GM21717 (cell line): ENCODE measurements around the gene GPR15LG.
A peak's percentile ranks its signal among the peaks of the same experiment; 100 is the strongest.

Source experiments
- ATAC-seq: cut with Tn5 transposase; IDR thresholded peaks from one replicate; pipeline ENCODE4 v1.9.1; 2021; ENCODE audit warnings: mild to moderate bottlenecking, moderate library complexity; ENCODE audit not compliant: unreplicated experiment

The GPR15LG gene

DNA sequence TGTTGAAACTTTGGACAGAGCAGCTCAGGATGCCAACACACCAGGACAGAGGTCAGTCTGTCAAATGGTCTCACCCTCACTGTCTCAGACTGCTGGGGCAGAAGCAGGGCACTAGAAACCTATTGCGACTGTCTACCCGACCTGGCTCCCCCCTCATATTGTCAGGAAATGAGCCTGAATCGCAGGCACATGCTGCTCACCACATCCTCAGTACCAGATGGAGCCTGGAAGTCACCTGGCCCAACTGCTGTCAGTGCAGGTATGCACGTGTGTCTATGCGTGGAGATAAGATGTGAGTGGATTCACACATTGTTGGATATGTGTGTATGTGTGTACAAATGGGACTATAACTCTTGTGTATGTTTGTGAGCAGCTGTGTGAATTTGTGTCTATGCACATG is 17.5 kb downstream of the GPR15LG start:
- no peak for ATAC-seq

GRCh38 chr10:84193327-84193726 is 19.7 kb downstream of the GPR15LG start:
- ATAC-seq = no peak

DNA sequence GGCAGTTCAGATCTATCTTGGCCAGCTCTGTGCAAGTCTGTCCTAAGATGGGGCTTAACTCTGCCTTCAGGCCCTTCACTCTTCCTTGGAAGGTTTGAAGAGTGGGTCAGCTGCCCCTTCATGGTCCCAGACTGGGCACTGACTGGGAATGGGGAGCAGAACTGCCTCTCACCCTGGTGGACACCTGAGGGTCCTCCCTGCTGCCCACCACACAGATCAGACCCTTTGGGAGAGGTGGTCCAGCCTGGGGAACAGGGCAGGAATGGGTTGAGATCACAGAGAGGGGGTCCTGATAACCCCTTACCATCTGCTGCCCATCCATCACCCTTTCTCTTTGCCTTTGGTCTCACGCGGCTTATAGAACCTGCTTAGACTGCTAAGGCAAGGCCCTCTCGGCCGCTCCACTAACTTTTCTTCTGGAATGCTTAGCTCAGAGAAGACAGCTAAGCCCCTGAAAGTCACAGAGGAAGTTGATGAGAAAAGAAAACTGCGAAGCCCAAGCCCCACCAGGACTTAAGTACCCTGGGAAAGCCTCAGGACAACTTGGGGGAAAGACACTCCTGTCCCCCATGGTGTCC is 20.3 kb downstream of the GPR15LG start:
- peak; percentile 13 for ATAC-seq

DNA sequence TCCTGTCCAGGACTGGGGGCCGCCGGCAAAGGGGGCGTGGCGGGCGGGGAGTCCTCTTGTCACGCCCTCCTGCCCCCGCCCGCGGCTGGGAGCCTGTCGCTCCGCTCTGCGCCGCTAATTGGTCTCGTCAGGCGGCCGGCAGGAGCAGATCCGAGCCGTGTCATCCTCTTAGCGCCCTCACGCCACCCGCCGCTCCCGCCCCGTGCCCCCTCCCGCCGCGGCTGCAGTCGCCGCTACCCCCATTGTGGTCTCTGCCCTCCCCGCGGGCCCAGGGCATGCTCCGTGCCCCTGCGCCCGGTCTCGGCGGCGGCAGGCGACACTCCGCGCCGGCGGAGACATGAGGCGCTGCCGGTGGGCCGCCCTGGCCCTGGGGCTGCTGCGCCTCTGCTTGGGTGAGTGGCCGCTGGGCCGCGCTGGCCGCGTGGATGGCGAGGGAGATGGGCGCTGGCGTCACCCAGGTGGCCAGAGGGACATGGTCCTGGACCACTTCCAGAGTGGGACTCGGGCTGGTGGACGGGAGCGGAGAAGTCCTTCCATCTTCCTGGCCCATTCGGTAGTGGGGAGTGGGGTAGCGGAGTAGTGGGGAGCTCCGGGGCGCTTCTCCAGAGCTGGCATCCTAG is 20.9 kb downstream of the GPR15LG start, which contains the start of gene CDHR1:
Gene CDHR1, plus strand, starts transcription at position 114 of the 620 bp plus-strand sequence. Its CDS starts 224 bp downstream, at position 338.
- peak; percentile 75 for ATAC-seq

DNA sequence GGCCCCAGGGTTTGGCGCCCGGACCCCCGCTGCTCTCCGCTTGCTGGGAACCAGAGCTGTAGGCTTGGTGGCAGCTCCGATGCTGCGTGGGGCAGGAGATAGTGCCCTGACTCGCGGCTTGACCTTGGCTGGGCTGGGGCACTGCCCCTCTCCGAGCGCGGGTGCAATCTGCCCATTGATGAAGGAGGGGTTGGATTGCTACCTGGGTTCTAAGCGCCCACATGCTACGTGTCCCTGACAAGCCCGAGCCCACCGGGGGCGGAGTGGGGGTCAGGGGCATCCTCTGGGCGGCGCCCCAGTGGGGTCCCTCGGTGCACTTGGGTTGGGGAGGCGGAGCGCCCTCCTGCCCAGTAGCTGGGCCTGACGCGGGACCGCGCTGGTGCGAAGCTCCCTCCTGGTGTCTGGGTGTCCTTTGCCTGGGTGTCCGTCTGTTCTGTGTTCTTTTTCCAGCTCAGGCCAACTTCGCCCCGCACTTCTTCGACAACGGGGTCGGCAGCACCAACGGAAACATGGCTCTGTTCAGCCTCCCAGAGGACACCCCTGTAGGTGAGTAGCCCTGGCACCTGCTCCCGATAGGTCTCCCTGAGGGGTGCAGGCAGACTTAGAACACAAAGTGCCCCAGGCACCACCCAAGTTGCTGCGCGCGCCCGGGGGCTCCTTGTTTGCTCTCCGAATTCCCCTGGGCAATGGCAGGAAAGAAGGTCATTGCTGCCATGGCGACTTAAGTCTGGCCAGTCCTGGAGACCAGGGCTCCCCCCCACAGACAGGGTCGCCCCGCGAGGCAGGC is 21.6 kb downstream of the GPR15LG start:
- ATAC-seq = no peak

DNA sequence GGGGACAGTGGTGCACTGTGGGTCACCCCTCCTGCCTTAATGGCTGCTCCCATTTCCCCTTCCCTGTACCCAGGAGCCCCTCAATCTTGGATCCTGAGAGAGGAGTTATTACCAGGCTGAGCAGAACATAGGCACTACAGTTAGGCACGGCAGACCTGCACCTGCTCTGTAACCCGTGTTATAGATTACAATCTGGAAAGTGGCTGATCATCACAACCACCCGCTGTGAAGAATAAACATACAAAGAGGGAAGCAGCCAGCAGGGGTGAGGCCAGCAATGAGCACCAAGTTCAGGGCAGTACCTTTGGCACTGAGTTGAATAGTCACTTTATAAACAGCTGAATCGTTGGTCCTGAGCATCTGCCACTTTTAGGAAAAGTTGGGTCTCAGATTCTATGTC is 22.5 kb downstream of the GPR15LG start:
- no peak for ATAC-seq

- ATAC-seq = no peak
Observed at GRCh38 chr10:84196941-84197340, 23.3 kb downstream of the GPR15LG start.

DNA sequence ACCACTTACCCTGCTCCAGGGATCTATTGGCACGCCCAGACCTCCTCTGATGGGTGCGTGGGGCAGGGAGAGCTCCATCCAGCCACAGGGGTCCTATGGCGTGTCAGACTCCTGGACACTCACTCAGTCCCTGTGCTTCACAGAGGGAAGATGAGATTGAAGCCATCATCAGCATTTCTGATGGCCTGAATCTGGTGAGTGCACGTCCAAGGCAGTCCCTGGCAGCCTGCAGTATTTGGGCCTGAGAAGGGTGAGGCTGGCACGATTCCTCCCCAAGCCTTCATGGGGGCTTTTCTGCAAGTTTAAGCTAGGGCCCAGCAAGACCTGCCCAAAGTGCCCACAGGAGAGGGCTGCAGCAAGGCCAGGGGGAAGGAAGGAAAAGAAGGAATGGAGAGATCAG is 24.0 kb downstream of the GPR15LG start:
- ATAC-seq = no peak

DNA sequence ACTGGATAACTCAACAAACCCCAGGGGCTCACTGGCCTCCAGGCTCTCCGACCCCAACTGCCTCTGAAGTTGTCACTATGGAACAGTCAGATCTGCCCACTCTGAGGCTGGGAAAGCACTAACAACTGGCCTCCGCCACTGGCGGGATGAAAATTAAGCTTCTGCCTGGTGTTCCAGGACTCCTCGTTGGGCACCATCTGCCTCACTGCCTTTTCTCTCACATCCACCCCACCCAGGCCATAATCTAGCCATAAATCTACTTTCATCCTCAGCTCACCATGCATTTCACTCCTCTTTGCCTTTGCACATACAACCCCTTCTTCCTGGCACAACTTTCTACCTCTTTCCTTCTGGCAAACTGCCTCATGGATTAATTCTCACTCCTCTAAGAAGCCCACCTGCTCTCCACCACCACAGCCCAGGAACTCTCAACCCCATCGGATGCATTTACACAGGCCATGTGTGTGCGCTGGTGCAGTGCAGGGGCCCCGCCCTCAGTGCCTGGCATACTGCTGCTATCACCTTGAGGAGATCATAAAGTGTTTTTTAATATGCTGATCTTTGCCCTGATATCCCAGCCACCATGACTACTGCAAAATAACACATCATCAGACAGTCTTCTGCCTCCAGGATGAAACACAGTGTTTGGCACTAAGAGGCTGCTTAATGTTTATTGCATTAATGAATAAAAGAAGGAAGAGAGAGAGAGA is 24.8 kb downstream of the GPR15LG start:
- ATAC-seq = no peak

- no peak for ATAC-seq
Observed at GRCh38 chr10:84200537-84201243, 27.1 kb downstream of the GPR15LG start.

- ATAC-seq = no peak
Observed at GRCh38 chr10:84201244-84201606, 27.6 kb downstream of the GPR15LG start.

- ATAC-seq = no peak
Observed at GRCh38 chr10:84201682-84202081, 28.1 kb downstream of the GPR15LG start.

- ATAC-seq = no peak
Observed at GRCh38 chr10:84202349-84202748, 28.7 kb downstream of the GPR15LG start.

DNA sequence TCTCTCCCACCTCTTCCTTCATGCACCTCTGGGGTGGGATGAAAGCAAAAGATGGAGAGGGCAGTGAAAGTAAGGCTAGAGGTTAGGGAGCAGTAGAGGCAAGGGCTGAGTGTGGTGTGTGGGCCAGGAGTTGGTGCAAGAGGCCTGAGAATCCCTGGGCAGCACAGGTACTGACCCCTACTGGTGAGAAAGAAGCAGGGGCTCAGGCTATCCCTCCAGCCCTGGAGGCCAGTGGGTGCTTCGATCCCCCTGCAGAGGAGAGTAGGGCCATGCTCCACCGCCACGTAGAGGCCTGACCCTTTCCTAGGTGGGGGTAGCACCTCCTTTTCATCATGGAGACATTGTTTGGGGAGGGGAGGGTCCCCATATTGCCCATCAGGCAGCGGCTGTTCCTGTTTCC is 30.5 kb downstream of the GPR15LG start:
- ATAC-seq = no peak

DNA sequence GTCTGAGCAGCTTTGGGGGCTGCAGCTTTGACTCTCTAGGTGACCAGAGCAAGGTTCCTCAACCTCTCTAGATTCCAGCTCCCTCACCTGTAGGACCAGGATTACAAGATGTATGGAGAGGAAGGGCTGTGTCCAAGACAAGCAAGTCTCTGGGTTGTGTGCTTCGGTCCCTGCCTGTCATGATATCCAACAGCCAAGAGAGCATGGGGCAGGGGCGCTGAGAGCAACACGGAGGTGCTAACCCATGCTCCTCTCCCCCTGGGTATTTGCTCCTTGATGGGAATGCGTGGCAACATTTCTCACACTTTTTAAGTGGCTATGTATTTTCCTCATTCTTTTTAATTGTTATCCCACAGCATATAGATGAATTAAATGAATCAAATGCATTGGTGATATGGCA is 31.0 kb downstream of the GPR15LG start:
- no peak for ATAC-seq

DNA sequence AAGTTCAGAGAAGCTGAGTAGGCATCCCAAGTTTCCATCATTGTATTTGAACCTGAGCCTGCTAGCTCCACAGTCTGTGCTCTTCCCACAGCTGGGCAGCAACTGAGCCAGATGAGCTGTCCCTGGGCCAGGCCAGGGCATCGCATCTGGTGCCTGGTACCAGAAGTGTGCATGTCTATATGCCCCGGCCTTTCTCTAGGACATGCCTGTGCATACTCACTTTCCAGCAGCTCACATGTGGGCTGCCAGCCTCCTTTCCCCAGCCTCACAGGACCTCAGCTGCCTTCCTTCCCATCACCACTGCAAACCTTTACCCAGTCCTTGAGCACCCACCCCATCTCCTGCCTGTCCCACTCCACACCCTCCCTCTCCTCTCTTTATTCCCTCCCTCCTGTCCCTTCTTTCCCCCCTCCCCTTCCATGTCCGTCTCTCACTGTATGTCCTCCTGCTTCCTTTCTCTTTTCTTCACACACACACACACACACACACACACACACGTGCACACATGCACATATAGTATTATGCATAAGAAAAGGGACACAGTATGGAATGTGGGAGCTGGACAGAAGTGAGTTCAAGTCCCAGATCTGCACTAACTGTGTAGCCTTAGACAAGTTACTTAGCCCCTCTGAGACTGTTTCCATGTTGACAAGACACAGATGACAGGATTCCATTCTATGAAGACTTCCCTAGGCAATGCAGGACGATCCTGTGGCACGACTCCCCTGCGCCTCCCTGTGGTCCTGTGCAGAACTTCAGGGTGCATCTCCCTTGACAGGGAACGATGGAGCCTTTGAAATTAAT is 31.6 kb downstream of the GPR15LG start:
- ATAC-seq = peak; percentile 87

DNA sequence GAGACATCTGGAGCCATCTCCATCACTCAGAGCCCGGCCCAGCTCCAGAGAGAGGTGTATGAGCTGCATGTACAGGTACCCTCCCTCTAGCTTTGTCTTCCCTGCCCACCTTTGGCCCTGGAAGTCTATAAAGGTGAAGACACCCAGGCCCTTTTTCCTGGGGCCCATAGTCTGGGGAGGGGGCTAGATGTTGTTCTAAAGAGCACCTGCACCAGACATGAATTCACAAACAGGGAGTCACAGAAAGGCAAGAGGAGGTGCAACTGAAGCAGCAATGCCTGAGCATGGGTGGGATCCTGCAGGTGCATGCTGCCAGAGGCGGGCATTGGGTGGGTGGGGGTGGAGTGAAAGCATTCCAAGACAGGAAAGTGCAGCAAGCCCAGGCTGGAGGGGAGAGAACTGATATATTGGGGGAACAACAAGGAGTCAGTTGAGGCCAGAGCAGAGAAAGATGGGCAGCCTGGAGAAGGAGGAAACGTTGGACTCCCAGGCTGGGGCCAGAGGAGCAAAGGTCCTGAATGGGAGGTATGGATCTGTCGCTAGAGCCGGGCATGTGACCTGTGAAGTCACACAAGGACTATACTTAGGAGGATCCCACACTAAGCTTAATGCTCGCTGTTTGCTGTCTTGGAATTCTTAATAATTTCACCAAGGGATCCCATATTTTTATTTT is 32.4 kb downstream of the GPR15LG start:
- ATAC-seq = no peak

- no peak for ATAC-seq
Observed at GRCh38 chr10:84208023-84208422, 34.4 kb downstream of the GPR15LG start.

DNA sequence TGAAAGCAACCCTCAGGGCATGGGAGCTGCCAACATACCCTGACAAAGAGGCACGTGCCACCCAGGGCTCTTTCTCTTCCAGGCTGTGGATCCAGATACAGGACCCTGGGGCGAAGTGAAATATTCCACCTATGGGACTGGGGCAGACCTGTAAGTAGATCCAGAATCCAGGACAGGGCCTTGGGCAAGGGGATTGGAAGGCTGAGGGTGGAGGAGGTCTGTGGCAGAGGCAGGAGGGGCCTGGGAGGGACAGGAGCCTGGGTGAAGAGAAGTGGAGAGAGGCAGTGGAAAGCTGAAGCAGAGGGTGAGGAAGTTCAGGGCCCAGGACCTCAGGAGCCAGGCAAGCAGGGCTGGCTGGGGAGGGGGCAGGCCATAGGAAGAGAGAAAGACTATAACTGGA is 38.0 kb downstream of the GPR15LG start:
- ATAC-seq = no peak

DNA sequence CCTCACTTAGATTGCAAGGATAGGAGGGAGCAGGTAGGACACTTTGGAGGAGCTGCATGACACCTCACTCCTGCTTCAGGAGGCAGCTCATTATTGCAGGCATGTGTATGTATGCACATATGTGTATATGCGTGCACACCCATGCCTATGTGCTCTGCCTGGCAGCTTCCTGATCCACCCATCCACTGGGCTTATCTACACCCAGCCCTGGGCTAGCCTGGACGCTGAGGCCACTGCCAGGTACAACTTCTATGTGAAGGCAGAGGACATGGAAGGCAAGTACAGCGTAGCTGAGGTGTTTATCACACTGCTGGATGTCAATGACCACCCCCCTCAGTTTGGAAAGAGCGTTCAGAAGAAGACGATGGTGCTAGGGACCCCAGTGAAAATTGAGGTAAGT is 38.4 kb downstream of the GPR15LG start:
- no peak for ATAC-seq
